Left lung (tissue), 10 donors: ENCODE measurements around the gene SEMA3B. TPM values are rescaled to one million over a fixed set of nuclear protein-coding genes. Genes with fewer than 3 reads are reported as not detected.
"Not testable (repeated sequence)": the region's sequence is repeated elsewhere in the genome, so short reads cannot be mapped to it uniquely, and the experiment has no call there.

Experiments used
- ATAC-seq: fragments of 200-7000 bp; cut with Tn5 transposase; one replicate; pipeline ENCODE4 v1.9.1; 2020; ENCODE audit warnings: moderate library complexity
- DNase-seq, 4 donors: peaks; one replicate each; pipeline ENCODE4 v3.0.0-alpha.2; 2013 to 2020
- H3K27ac ChIP-seq, 2 donors: fragments of 200-600 bp; sonication (generic) in 1 of 2; one replicate each; pipeline versions ENCODE4 v1.5.0 to v1.8.0; 2020 to 2021
- H3K27me3 ChIP-seq, 2 donors: fragments of 200-600 bp; sonication (generic) in 1 of 2; one replicate each; pipeline versions ENCODE4 v1.5.0 to v1.8.0; 2020 to 2021
- H3K36me3 ChIP-seq, 2 donors: fragments of 200-600 bp; sonication (generic) in 1 of 2; one replicate each; pipeline versions ENCODE4 v1.5.0 to v1.8.0; 2020 to 2021
- H3K4me1 ChIP-seq, 2 donors: fragments of 200-600 bp; one replicate each; pipeline ENCODE4 v1.8.0; 2021
- H3K4me3 ChIP-seq, 2 donors: fragments of 200-600 bp; sonication (generic) in 1 of 2; one replicate each; pipeline versions ENCODE4 v1.5.0 to v1.8.0; 2020 to 2021; ENCODE audit warnings: mild to moderate bottlenecking in 1 of 2
- H3K9me3 ChIP-seq, 2 donors: fragments of 200-600 bp; sonication (generic) in 1 of 2; one replicate each; pipeline versions ENCODE4 v1.5.0 to v1.8.0; 2020 to 2021
- intact Hi-C, 2 donors: fragments of 100-400 bp; cut with DNase I; formaldehyde crosslinking; loops; one replicate each; pipeline versions ENCODE4 v1.11.2 to v1.14.2; 2022
- polyA plus RNA-seq, 6 donors: library from polyadenylated mRNA; unstranded; fragments of 120-200 nt; gene quantifications; one replicate each; pipeline ENCODE4 v1.2.1, GENCODE V29; 2013; ENCODE audit not compliant: insufficient read length in 6 of 6
- total RNA-seq, 2 donors: library from RNA; stranded (reverse); fragmentation: NEBNext Ultra II Directional; extraction: Animal tissue kit (Norgen Biotek cat#: 25700); gene quantifications; one replicate each; pipeline ENCODE4 v1.2.1, GENCODE V29; 2021
- TF ChIP-seq, protein P1 (sequence below), 2 donors: fragments of 200-600 bp; sonication (generic) in 1 of 2; IDR thresholded peaks; one replicate each; pipeline versions ENCODE4 v1.5.0 to v1.8.0; 2021; ENCODE audit warnings: antibody characterized with exemption in 2 of 2
- donor health status: DM: no; HTN: yes; CAD: no.
- donor health status: DM: no; HTN: no; CAD: no.

Gene SEMA3B
- total and polyA plus RNA-seq, 8 donors = 20.6 to 92.7 (median 28.2) TPM

DNA sequence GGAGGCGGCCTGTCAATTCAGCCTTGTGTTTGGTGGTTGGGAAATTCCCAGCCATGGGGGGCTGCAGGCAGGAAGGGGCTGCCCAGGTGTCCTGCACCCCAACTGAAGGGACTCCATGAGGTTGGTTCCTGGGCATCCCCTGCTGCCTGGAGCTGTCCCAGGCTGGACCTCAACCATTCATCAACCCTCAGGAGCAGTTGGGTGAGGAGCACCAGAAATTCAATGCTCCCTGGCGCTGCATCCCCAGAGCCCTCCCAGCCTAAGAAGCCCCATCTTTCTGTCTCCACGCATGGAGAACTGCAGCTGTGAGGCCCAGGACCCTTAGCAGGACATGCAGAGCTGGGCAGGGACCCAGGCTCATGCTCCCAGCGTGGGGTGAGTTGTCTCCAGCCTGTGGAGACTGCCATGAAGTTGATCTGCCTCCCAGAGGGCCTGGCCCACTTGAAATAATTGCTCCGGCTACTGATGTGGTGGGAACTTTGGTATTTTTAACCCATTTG, 8.0 kb upstream of the SEMA3B start:
- H3K4me3 ChIP-seq = peak overlapping the region; percentile 37 to 42
- ATAC-seq (no peak), DNase-seq (peak in 1 of 4 donors; percentile 34)
- intact Hi-C loops = no loop called here
- H3K27me3 ChIP-seq = peaks cover 0 to under 1% of the 10 kb centered on the region in 2 donors
- TF ChIP-seq, protein P1, sequence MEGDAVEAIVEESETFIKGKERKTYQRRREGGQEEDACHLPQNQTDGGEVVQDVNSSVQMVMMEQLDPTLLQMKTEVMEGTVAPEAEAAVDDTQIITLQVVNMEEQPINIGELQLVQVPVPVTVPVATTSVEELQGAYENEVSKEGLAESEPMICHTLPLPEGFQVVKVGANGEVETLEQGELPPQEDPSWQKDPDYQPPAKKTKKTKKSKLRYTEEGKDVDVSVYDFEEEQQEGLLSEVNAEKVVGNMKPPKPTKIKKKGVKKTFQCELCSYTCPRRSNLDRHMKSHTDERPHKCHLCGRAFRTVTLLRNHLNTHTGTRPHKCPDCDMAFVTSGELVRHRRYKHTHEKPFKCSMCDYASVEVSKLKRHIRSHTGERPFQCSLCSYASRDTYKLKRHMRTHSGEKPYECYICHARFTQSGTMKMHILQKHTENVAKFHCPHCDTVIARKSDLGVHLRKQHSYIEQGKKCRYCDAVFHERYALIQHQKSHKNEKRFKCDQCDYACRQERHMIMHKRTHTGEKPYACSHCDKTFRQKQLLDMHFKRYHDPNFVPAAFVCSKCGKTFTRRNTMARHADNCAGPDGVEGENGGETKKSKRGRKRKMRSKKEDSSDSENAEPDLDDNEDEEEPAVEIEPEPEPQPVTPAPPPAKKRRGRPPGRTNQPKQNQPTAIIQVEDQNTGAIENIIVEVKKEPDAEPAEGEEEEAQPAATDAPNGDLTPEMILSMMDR (IDR thresholded peaks at IDR 0.05) = no peak
- H3K27ac ChIP-seq = peak overlapping the region; percentile 88 to 98
- H3K4me1 ChIP-seq = peaks cover 27 to 81% of the 10 kb centered on the region in 2 donors
- H3K36me3 ChIP-seq = peaks cover 0 to 38% of the 10 kb centered on the region in 2 donors
- H3K9me3 ChIP-seq = no peaks in the 10 kb centered on the region

DNA sequence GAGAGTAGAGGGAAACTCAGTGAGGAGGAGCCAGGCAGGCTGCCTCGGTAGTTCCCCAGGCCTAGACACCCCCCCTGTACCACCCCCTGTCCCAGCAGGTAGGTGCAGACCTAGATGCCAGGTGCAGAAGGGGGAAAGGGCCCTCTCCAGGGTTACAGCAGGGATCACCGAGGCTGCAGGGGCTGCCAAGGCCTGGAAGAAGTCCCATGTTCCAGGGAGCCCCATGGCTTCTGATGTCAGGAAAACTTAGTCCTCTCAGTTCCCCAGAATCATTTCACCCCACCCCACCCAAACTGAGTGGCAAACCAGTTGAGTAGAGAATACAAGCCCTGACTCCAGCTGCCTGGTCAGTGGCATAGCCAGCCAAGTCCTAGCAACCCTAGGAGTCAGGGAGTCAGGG, 7.4 kb upstream of the SEMA3B start:
- peaks cover 32 to 79% of the 10 kb centered on the region in 2 donors for H3K4me1 ChIP-seq
- no peak overlapping the region for H3K4me3 ChIP-seq
- no peaks in the 10 kb centered on the region for H3K9me3 ChIP-seq
- H3K36me3 ChIP-seq = peaks cover 0 to 33% of the 10 kb centered on the region in 2 donors
- ATAC-seq (no peak), DNase-seq (peak in 1 of 4 donors; percentile 25)
- intact Hi-C loops = no loop called here
- peak overlapping the region; percentile 88 to 98 for H3K27ac ChIP-seq
- TF ChIP-seq, protein P1 (IDR thresholded peaks at IDR 0.05) = no peak
- H3K27me3 ChIP-seq = peaks cover 0 to 6% of the 10 kb centered on the region in 2 donors

DNA sequence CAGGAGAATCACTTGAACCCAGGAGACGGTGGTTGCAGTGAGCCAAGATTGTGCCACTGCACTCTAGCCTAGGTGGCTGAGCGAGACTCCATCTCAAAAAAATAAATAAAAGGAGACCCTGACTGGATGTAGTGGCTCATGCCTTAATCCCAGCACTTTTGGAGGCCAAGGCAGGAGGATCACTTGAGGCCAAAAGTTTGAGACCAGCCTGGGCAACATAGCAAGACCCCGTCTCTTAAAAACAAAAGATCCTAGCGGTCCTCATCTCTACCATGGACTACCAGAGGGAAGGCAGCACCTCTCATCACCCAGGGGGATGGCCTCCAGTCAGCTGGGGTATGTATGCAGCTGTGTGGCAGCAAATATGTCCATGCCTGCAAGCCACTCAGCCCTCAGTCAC, 6.7 kb upstream of the SEMA3B start:
- H3K4me3 ChIP-seq, H3K9me3 ChIP-seq, ATAC-seq, intact Hi-C loops, DNase-seq: not testable (repeated sequence)
- Histone ChIP-seq H3K27me3 (peaks cover 0 to 13% of the 10 kb centered on the region in 2 donors), H3K36me3 (peaks cover 0 to 26% of the 10 kb centered on the region in 2 donors), H3K4me1 (peaks cover 33 to 77% of the 10 kb centered on the region in 2 donors), H3K27ac (peak overlapping the region in 1 of 2 donors; percentile 88)

DNA sequence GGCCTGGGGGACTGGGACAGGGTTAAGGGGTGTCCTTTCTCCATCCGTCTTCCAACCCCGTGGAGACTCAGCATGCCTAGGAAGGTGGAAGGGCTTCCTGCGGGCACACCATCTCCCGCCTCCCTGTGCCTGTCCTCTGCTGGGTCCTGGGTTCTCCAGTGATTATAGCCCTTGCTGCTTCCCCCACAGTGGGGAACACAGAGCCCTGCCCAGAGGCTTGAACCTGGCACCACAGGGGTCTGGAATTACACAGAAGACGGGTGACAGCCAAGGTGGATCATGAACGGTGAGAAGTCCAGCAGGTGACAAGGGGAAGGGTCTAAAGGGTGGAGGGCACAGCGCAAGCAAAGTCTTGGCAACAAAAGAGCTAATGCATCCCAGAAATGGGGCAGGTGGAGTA, 6.2 kb upstream of the SEMA3B start:
- H3K27ac ChIP-seq = no peak overlapping the region
- intact Hi-C loops = no loop called here
- peaks cover 37 to 77% of the 10 kb centered on the region in 2 donors for H3K4me1 ChIP-seq
- no peak for DNase-seq
- ATAC-seq = no peak
- TF ChIP-seq, protein P1 (IDR thresholded peaks at IDR 0.05) = no peak
- H3K36me3 ChIP-seq = peaks cover 0 to 20% of the 10 kb centered on the region in 2 donors
- peaks cover 0 to 18% of the 10 kb centered on the region in 2 donors for H3K27me3 ChIP-seq
- no peak overlapping the region for H3K4me3 ChIP-seq
- H3K9me3 ChIP-seq = no peaks in the 10 kb centered on the region

DNA sequence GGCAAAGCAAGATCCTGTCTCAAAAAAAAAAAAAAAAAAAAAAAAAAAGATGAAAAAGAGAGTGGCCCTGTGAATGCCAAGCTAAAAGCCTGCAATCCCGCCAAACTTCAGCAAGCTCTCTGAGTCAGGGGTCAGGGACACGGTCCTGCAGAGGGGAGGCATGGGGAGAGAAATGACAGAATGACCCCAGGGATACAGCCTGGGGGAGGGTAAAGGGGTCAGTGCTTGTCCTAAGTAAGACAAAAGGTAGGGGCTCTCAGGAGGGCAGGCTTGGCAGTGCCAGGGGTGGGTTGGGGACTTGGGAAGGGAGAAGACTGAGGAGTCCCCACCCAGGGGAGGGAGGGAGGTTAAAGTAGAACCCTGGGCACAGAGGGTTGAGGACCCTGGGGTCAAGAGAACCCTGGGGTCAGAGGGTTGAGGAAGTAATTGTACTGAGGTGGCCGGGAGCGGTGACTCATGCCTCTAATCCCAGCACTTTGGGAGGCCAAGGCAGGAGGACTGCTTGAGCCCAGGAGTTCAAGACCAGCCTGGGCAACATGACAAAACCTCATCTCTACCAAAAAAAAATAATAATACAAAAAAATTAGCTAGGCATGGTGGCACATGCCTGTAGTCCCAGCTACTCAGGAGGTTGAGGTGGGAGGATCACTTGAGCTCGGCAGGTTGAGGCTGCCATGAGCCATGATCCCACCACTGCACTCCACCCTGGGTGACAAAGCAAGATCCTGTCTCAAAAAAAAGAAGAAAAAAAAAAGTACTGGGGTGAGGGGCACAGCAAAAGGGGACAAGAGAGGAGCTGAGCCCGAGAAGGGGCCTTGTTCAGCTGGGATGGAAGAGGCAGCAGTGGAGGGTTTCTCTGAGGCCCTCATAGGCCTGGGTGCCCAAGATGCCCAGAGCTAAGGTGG, 5.2 kb upstream of the SEMA3B start:
- TF ChIP-seq, protein P1 (IDR thresholded peaks at IDR 0.05) = no peak
- intact Hi-C loops = no loop called here
- Histone ChIP-seq H3K27ac (peak overlapping the region; percentile 80 to 92), H3K9me3 (no peaks in the 10 kb centered on the region), H3K36me3 (peaks cover 0 to 11% of the 10 kb centered on the region in 2 donors), H3K4me3 (no peak overlapping the region), H3K27me3 (peaks cover 0 to 21% of the 10 kb centered on the region in 2 donors), H3K4me1 (peaks cover 46 to 78% of the 10 kb centered on the region in 2 donors)
- ATAC-seq (no peak), DNase-seq (no peak)
